ENCODE data around the gene PCDH19.

PCDH19 gene

DNA sequence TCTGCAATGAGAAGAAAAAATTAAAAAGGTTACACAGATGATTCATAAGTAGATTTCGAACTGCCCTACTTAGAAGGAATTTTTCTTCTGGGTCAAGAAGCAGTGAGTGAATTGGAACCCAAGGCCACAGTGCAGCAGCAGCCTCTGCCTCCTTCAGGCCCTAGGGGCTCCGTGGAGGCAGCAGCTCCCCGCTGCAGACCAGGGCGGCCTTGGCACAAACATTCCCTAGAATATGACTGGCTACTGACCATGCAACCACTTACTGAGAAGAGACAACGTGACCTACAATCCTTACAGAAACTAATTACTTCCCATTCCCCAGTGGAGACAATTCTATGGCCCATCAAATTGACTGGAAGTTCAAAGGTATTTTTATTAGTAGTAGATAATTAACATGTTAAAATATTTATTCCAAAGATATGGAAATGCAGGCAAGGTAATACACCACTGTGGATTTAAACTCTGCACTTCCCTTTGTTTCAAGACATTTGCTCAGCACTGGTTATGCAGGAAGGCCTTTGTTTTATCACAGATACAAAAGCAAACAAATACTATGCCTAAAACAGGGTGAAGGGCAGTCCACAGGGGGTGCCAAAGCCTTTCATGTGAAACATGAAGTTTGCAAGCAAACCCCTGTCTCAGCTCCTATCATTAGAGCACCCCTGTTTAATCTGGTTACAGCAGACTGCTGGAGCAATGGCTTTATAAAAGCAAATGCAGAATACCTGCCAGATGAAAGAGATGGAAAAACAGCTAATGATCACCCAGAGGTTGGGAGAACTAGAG lies 59.2 kb downstream of the PCDH19 start:
- DNase-seq (ENCODE audit: low spot score) = no peak
- in situ Hi-C loops (cut with MboI; ENCODE audit: low pct_unique_long_range_greater_than_20kb, low sequenced_read_pairs, unreplicated experiment) = no loop called here
- TF ChIP-seq, protein P1, sequence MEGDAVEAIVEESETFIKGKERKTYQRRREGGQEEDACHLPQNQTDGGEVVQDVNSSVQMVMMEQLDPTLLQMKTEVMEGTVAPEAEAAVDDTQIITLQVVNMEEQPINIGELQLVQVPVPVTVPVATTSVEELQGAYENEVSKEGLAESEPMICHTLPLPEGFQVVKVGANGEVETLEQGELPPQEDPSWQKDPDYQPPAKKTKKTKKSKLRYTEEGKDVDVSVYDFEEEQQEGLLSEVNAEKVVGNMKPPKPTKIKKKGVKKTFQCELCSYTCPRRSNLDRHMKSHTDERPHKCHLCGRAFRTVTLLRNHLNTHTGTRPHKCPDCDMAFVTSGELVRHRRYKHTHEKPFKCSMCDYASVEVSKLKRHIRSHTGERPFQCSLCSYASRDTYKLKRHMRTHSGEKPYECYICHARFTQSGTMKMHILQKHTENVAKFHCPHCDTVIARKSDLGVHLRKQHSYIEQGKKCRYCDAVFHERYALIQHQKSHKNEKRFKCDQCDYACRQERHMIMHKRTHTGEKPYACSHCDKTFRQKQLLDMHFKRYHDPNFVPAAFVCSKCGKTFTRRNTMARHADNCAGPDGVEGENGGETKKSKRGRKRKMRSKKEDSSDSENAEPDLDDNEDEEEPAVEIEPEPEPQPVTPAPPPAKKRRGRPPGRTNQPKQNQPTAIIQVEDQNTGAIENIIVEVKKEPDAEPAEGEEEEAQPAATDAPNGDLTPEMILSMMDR (IDR thresholded peaks at IDR 0.05; ENCODE audit: extremely low read depth, insufficient read depth, missing control alignments) = no peak

DNA sequence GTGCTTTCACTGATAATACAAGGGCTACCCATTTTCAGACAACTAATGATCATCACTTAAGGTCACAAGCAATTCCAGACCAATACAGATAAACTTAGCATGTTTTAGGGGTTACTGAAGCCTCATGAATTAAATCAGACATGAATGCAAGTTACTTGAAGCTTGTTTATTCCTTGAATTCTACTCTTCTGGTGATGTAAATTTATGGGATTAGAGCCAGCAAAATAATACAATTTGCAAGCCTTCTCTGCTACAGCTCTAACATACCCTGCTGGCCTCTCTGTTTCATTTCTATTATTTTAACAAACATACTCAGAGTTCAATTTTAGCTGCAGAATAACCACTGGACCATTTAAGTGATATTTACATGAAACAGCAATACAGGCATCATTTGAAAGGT lies 60.7 kb downstream of the PCDH19 start:
- no peak for DNase-seq (ENCODE audit: low spot score)
- in situ Hi-C loops (cut with MboI; ENCODE audit: low pct_unique_long_range_greater_than_20kb, low sequenced_read_pairs, unreplicated experiment) = no loop called here
- TF ChIP-seq, protein P1 (IDR thresholded peaks at IDR 0.05; ENCODE audit: extremely low read depth, insufficient read depth, missing control alignments) = no peak

DNA sequence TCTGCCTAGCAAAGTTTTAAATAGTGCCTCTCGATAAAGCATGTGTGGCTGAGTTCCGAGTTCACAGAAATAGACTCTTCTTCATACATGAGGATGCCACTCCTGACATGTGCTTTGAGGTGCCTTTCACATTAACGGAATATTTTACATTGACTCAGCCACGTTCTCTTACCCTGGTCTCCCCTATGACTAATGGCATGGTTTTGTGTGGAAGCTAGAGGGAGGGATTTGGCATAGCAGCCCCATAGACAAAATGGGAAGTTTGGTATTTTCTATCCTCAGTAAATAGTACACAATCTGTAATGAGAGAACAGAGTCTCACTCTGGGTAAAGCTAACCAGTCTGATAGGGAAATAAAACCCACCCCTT lies 68.9 kb downstream of the PCDH19 start:
- in situ Hi-C loops (cut with MboI; ENCODE audit: low pct_unique_long_range_greater_than_20kb, low sequenced_read_pairs, unreplicated experiment) = no loop called here

DNA sequence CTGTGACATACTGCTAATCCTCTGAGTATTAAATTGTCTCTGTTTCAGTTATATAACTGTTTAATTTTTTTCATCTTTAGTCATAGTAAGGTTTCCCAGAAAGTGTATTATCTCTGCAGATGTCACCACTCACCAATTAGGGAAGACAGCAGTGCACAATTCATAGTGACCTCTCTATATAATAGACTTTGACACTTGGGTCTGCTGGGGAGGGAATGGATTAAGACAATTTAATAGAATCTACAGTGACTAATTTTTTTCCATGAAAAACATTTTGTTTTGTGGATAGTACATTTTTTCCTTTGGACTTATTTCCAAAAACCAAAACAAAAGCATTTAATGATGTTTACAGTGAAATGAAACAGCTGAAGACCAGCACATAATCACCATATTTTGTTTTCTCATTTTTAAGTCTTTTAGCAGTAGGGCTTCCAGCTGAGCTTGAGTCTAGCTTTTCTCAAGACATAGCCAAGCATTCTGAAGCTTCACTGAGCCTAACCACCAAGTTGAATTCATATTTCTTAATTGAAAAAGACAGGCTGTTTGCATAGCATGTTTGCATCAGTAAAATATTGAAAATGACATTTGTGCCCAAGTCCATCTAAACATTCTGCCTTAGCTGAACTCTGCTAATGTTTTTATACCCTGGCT lies 69.5 kb downstream of the PCDH19 start:
- in situ Hi-C loops (cut with MboI; ENCODE audit: low pct_unique_long_range_greater_than_20kb, low sequenced_read_pairs, unreplicated experiment) = no loop called here
- DNase-seq (ENCODE audit: low spot score) = no peak
- TF ChIP-seq, protein P1 (IDR thresholded peaks at IDR 0.05; ENCODE audit: extremely low read depth, insufficient read depth, missing control alignments) = no peak

More for the DNA sequence above, 68.9 kb downstream of the PCDH19 start:
- no peak for DNase-seq (ENCODE audit: low spot score)
- TF ChIP-seq, protein P1 (IDR thresholded peaks at IDR 0.05; ENCODE audit: extremely low read depth, insufficient read depth, missing control alignments) = no peak

DNA sequence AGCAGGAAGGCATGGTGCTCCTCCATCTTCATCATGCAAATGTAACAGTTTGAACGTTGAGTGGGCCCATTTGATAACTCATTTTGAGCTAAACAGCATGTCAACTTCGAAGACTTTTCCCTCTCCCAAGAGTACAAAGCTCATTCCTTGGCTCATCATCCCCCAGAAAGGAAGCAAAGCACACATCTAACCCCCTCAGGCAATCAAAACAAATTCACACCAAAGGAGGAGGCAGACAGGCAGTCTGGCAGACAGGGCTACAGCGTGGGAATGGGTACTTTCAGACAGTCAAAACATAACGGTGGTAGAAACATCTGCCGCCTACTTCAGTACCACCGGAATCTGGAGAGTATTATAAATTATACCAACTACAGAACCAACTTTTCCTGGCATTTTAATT lies 81.7 kb downstream of the PCDH19 start:
- in situ Hi-C loops (cut with MboI; ENCODE audit: low pct_unique_long_range_greater_than_20kb, low sequenced_read_pairs, unreplicated experiment) = no loop called here
- TF ChIP-seq, protein P1 (IDR thresholded peaks at IDR 0.05; ENCODE audit: extremely low read depth, insufficient read depth, missing control alignments) = no peak
- DNase-seq (ENCODE audit: low spot score) = no peak

DNA sequence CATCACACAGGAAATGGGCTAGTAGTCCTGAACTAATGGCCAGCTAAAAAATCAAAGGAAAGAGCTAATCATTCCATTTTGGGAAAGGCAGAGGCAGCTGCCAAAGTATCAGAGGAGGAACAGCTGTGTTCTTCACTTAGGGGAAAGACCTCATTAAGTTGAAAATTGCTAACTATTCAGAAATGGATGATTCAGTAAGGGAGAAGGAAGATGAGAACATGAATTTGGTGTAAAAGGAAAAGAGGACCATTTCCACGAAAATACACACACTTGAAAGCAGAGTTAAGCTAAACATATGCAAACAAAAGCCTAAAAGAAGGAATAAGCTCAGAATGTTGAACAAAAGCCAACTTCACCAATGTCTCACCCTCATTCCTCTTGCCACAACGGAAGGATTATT lies 90.4 kb downstream of the PCDH19 start:
- no peak for DNase-seq (ENCODE audit: low spot score)
- in situ Hi-C loops (cut with MboI; ENCODE audit: low pct_unique_long_range_greater_than_20kb, low sequenced_read_pairs, unreplicated experiment) = no loop called here
- TF ChIP-seq, protein P1 (IDR thresholded peaks at IDR 0.05; ENCODE audit: extremely low read depth, insufficient read depth, missing control alignments) = no peak

All from GM13977 (cell line).